Measurements from ENCODE around the gene METTL8.

- TF ChIP-seq CTCF (IDR thresholded peaks at IDR 0.05) (no peak), POLR2A (IDR thresholded peaks at IDR 0.05) (peak in 1 of 4 donors; percentile 15)
Observed at GRCh38 chr2:171325886-171326585, 107.8 kb downstream of the METTL8 start.
